Measurements from ENCODE around the gene SLC39A11.
"Not testable (repeated sequence)": the region's sequence is repeated elsewhere in the genome, so short reads cannot be mapped to it uniquely, and the experiment has no call there.

SLC39A11 gene

DNA sequence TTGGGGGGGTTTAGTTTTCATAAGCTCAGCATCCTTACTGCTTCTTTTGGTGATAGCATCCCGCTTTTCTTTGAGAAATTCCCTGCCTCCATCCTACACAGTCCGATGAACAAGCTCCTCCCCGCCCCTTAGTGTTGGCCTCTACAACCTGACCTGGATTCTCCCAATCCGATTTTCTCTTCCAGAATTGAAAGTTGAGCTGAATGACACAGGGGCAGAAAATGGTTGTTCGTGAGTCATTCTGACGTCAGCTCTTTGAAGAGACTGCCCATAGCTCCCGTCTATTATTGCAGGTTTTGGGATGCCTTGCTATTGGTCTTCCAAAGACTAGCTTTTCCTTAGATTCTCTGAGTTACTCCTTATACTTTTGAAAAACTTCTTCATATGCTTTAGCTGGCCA lies 279.7 kb downstream of the SLC39A11 start:
- peak; percentile 54 for DNase-seq

DNA sequence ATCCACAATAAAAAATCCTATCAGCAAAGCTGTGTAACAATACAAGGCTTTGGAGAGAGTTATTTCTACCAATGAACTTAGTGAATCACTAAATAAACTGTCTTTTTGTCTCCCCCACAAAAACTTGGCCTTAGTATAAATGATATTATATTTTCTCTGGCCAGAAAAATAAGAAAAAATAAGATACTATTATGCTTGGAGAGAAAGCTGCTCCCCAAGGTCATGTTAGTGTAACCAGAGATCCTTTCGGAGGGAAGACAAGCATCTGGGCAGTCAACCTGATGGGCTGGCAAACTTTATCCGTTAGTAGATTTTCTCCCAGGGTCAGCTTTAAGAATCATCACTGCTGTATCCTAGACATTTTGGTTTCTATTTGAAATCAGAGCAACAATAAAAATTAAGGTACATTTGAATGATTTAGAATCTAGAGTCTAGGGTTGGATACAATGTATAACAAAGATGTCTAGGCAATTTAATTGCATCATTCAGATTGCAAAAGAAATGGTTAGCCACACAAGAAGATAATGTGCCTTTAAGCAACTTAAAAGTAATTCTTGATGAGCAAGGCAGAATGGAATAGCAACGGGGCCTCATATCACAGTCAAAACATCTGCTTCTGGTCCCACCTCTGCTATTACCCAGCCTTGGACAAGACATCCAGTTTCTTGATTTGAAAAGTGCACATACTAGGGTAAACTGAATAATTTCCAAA lies 280.4 kb downstream of the SLC39A11 start:
- DNase-seq = no peak

- DNase-seq = no peak
Measured at GRCh38 chr17:72810991-72811508, 281.4 kb downstream of the SLC39A11 start.

DNA sequence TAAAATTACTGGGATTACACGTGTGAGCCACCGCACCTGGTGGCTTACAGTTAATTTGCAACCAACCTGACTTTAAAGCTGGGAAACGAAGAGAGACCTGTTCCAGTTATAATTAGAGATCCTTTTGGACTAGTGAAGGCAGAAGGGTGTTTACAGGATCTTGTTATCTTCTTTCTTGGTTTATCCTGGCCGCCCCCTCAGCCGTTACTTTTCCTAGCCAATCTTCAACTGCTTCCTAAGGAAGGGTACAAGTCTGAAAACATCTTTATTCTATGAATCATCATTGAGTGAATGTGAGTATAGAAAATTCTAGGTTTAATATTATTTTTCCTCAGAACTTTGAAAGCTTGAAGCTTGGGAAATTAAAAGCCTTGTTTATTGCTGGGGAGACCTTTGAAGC lies 286.5 kb downstream of the SLC39A11 start:
- DNase-seq = no peak

DNA sequence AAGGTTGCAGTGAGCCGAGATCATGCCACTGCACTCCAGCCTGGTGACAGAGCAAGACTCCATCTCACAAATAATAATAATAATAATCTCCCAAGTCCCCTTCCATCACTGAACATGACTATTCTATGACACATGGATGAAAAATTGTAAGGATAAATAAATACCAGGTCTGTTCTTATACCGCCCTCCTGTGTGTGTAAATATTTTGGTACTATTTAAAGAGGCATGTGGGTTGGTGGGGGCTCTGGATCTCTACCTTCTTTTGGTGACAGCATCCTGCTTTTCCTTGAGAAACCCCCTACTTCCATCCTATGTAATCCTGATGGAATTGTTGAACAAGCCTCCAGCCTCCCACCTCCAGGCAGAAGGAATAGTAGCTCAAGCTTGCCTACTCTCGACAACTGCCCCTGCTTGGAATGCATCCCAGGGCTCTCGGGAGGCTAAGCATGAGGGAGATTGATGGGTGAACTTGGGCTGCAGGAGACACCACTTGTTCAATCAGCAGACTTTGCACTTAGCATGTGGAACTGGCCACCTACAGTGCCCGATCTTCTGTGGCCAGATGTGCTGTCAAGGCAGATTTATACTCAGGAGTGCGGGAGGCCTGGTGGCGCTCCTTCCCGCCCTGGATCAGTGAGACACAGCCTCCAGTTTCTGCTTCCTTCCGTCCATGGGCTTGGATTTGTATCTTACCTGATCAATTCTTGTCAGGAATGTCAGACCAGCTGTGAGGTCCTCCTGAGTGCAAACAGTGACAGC lies 287.4 kb downstream of the SLC39A11 start:
- no peak for DNase-seq

GRCh38 chr17:72802726-72803125 lies 289.8 kb downstream of the SLC39A11 start:
- no peak for DNase-seq

- DNase-seq = no peak
Measured at GRCh38 chr17:72797142-72797541, 295.3 kb downstream of the SLC39A11 start.

GRCh38 chr17:72795941-72796340 lies 296.5 kb downstream of the SLC39A11 start:
- no peak for DNase-seq

- no peak for DNase-seq
Measured at GRCh38 chr17:72794152-72794551, 298.3 kb downstream of the SLC39A11 start.

GRCh38 chr17:72792771-72793170 lies 299.7 kb downstream of the SLC39A11 start:
- DNase-seq = no peak

- no peak for DNase-seq
Measured at GRCh38 chr17:72790190-72790589, 302.3 kb downstream of the SLC39A11 start.

DNA sequence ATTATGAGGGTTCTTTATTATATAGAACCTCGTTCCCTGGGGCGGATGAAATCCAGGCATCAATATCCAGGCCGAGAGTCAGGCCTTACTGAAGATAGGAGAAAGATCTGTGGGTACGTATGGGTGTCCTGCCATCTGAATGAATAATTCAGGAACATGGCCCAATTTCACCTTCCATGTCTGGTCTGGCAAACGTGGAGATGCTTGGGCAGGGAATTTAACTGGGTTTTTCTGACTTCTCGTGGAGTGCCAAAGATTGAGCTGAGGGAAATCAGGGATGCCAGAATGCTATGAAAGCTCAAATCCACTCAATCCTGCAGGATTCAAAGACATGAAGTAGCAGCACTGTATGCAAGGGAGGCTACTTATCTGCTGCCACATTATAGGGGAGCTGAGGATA lies 302.8 kb downstream of the SLC39A11 start:
- DNase-seq = no peak

GRCh38 chr17:72788950-72789585 lies 303.4 kb downstream of the SLC39A11 start:
- DNase-seq = no peak

- DNase-seq = no peak
Measured at GRCh38 chr17:72786209-72786608, 306.3 kb downstream of the SLC39A11 start.

DNA sequence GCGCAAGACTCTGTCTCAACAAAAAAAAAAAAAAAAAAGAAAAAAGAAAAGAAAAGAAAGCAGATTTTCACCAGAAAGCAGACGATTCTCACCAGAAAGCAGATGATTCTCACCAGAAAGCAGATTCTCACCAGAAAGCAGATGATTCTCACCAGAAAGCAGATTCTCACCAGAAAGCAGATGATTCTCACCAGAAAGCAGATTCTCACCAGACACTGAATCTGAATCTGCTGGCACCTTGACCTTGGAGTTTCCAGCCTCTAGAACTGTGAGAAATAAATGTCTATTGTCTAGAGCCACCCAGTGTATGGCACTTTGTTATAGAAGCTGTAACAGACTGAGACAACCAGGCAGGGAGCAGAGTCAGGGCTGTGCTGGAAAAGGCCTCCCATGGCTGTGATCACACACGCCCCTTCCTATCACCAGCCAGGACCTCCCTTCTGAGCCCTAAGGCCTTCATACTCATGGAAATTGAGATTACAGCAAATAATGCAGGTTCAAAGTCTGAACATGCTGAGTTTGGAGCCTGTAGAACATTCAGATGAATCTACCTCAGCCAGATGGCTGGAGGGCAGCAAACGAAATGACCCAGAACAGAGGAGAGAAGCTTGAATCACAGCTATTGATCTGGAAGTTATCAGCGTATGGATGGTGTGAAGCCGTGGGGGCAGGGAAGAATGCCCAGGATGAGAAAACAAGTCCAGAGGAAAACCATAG lies 309.3 kb downstream of the SLC39A11 start:
- no peak for DNase-seq

- not testable (repeated sequence) for DNase-seq
Measured at GRCh38 chr17:72782437-72782836, 310.1 kb downstream of the SLC39A11 start.

- no peak for DNase-seq
Measured at GRCh38 chr17:72778169-72779151, 314.0 kb downstream of the SLC39A11 start.

DNA sequence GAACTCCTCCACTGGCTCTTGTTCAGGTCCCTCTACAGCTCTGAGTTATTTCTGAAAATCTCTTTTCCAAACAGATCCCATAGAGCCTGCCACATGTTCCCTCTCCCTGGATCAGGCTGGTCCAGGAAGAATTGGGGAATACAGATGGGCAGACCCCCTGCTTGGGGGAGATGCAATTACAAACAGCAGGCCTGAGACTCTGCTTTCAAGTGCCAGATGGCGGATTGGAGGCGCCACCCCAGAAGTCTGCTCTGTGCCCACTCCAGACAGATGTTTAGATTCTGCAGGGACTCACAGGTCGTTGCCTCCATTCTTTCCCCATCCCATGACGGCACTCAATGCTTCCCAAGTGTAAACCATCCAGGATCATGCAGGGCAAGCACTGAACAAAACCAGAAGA lies 316.6 kb downstream of the SLC39A11 start:
- DNase-seq = no peak

- DNase-seq = no peak
Measured at GRCh38 chr17:72775237-72775636, 317.3 kb downstream of the SLC39A11 start.

- no peak for DNase-seq
Measured at GRCh38 chr17:72774236-72774635, 318.3 kb downstream of the SLC39A11 start.

- not testable (repeated sequence) for DNase-seq
Measured at GRCh38 chr17:72773225-72773624, 319.3 kb downstream of the SLC39A11 start.

DNA sequence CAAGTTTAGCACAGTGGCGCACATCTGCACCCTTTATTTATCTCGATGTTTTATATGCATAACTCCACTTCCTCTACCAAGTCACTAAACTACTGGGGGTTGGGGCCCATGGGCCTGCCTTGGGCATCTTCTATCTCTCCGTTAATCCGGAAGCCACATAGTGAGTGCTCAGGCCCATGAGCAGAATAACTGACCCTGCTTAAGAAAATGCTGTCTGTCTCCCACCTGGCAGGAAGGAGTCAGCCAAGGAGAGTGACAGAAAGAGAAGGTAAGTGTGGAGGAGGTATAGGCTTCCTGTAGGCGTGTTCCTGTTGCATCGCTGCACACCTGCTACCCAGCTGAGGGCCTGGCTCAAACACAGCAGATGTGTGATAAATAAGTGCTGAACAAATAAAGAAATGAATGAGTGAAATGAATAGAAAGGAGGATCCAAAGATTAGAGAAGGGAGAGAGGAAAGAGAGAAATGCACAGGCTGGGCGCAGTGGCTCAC lies 320.1 kb downstream of the SLC39A11 start:
- DNase-seq = no peak

Measured in T1000 (cell line).